CD14-positive monocyte (primary cell): ENCODE data around the gene AGAP1. TPM values are rescaled to one million over a fixed set of nuclear protein-coding genes. Genes with fewer than 3 reads are reported as not detected.

ENCODE experiments used
- DNase-seq, 3 donors: peaks; one replicate each; pipeline ENCODE4 v3.0.0-alpha.2; 2011 to 2022
- H2AFZ ChIP-seq: 2 replicates; pipeline ENCODE4 v1.6.0; 2012; ENCODE audit warnings: mild to moderate bottlenecking, low read depth, low read length, inconsistent platforms; ENCODE audit not compliant: insufficient read depth, poor library complexity, severe bottlenecking
- H3K27ac ChIP-seq, 2 donors: 1 replicate in 1 of 2; 2 replicates in 1 of 2; pipeline ENCODE4 v1.5.1; 2012 to 2013; ENCODE audit warnings: low read length in 2 of 2, control low read depth in 1 of 2, inconsistent platforms in 1 of 2, low read depth in 1 of 2, mild to moderate bottlenecking in 1 of 2
- H3K27me3 ChIP-seq, 2 donors: one replicate each; pipeline versions ENCODE4 v1.6.0 to v1.6.1; 2011 to 2013; ENCODE audit warnings: low read length in 2 of 2; ENCODE audit not compliant: control insufficient read depth in 2 of 2, insufficient read depth in 2 of 2
- H3K36me3 ChIP-seq, 2 donors: replicated peaks in 1 of 2; 1 replicate in 1 of 2; 2 replicates in 1 of 2; pipeline versions ENCODE4 v1.5.1 to v1.6.1; 2012 to 2013; ENCODE audit warnings: low read length in 2 of 2, control low read depth in 1 of 2, inconsistent platforms in 1 of 2, mild to moderate bottlenecking in 1 of 2; ENCODE audit not compliant: insufficient read depth in 2 of 2, control insufficient read depth in 1 of 2
- H3K4me1 ChIP-seq, 2 donors: 1 replicate in 1 of 2; 2 replicates in 1 of 2; pipeline versions ENCODE4 v1.5.1 to v1.6.1; 2012 to 2013; ENCODE audit warnings: low read length in 2 of 2, control low read depth in 1 of 2, inconsistent platforms in 1 of 2, mild to moderate bottlenecking in 1 of 2, moderate library complexity in 1 of 2; ENCODE audit not compliant: insufficient read depth in 2 of 2, control insufficient read depth in 1 of 2
- H3K4me2 ChIP-seq: replicated peaks from 2 replicates; pipeline ENCODE3; 2012; ENCODE audit warnings: low read length, moderate library complexity, mild to moderate bottlenecking; ENCODE audit not compliant: poor library complexity, severe bottlenecking; ENCODE audit errors: extremely low read depth
- H3K4me3 ChIP-seq, 3 experiments: fragments of 200-600 bp in 1 of 3; sonication (generic) in 1 of 3; replicated peaks in 1 of 3; 1 replicate in 2 of 3; 2 replicates in 1 of 3; pipeline ENCODE4 v1.5.1; 2011 to 2013; ENCODE audit warnings: low read length in 3 of 3, mild to moderate bottlenecking in 3 of 3, control low read depth in 2 of 3, low read depth in 2 of 3, inconsistent platforms in 1 of 3, moderate library complexity in 1 of 3
- H3K79me2 ChIP-seq: 2 replicates; pipeline ENCODE4 v1.6.0; 2012; ENCODE audit warnings: mild to moderate bottlenecking, control low read depth, inconsistent platforms, low read length, moderate library complexity; ENCODE audit not compliant: insufficient read depth
- H3K9ac ChIP-seq: 2 replicates; pipeline ENCODE4 v1.6.0; 2017; ENCODE audit warnings: low read length, mild to moderate bottlenecking; ENCODE audit not compliant: insufficient read depth, poor library complexity, severe bottlenecking
- H3K9me3 ChIP-seq, 2 donors: replicated peaks in 1 of 2; 1 replicate in 1 of 2; 2 replicates in 1 of 2; pipeline versions ENCODE4 v1.5.1 to v1.6.1; 2012 to 2013; ENCODE audit warnings: low read length in 2 of 2, control low read depth in 1 of 2; ENCODE audit not compliant: control insufficient read depth in 1 of 2, insufficient read depth in 1 of 2
- H4K20me1 ChIP-seq: 2 replicates; pipeline ENCODE4 v1.6.0; 2012; ENCODE audit warnings: mild to moderate bottlenecking, low read length, control low read depth, moderate library complexity; ENCODE audit not compliant: insufficient read depth
- H3K27ac Mint-ChIP-seq, 7 donors: one replicate each; pipeline ENCODE4 v1.8.0; 2020; ENCODE audit warnings: mild to moderate bottlenecking in 7 of 7, mixed read lengths in 7 of 7, moderate library complexity in 6 of 7, inconsistent platforms in 2 of 7
- H3K27me3 Mint-ChIP-seq, 3 donors: one replicate each; pipeline ENCODE4 v1.8.0; 2021 to 2022; ENCODE audit warnings: low read depth in 3 of 3, mild to moderate bottlenecking in 3 of 3, mixed read lengths in 3 of 3, moderate library complexity in 3 of 3, inconsistent platforms in 1 of 3
- H3K36me3 Mint-ChIP-seq, 2 donors: one replicate each; pipeline ENCODE4 v1.8.0; 2020; ENCODE audit warnings: mixed read lengths in 2 of 2, inconsistent platforms in 1 of 2, mild to moderate bottlenecking in 1 of 2
- H3K4me1 Mint-ChIP-seq: one replicate; pipeline ENCODE4 v1.8.0; 2020; ENCODE audit warnings: mild to moderate bottlenecking, mixed read lengths
- H3K4me3 Mint-ChIP-seq, 2 donors: one replicate each; pipeline ENCODE4 v1.8.0; 2020; ENCODE audit warnings: mild to moderate bottlenecking in 2 of 2, mixed read lengths in 2 of 2, moderate library complexity in 1 of 2
- H3K9me3 Mint-ChIP-seq, 7 donors: one replicate each; pipeline ENCODE4 v1.8.0; 2020 to 2022; ENCODE audit warnings: mixed read lengths in 7 of 7, mild to moderate bottlenecking in 6 of 7, moderate library complexity in 6 of 7, inconsistent platforms in 2 of 7
- WGBS: methylation state at CpG from one replicate; pipeline ENCODE4 v1.1.5; 2013; ENCODE audit warnings: missing lambda C conversion rate; ENCODE audit not compliant: insufficient coverage; 5-methylcytosine and 5-hydroxymethylcytosine counted together
- intact Hi-C, 2 donors: fragments of 100-400 bp; cut with micrococcal nuclease; formaldehyde crosslinking; loops; one replicate each; pipeline versions ENCODE4 v1.15.0 to v1.15.1; 2023
- polyA plus RNA-seq, 3 donors: library from polyadenylated mRNA; depleted of rRNA in 1 of 3; unstranded in 2 of 3; stranded (reverse) in 1 of 3; fragments of 300-500 nt in 2 of 3; fragments of >200 nt in 1 of 3; fragmentation: Illumina TruSeq in 2 of 3; gene quantifications; 1 replicate in 2 of 3; 2 replicates in 1 of 3; pipeline ENCODE4 v1.2.3, GENCODE V29; 2012 to 2021
- TF ChIP-seq, protein P1 (sequence below): fragments of 200-600 bp; IDR thresholded peaks from one replicate; pipeline ENCODE4 v1.8.0; 2022; ENCODE audit warnings: antibody characterized with exemption, mild to moderate bottlenecking

AGAP1 gene
- polyA plus RNA-seq, 3 donors: 0.12 TPM; not detected in 2

DNA sequence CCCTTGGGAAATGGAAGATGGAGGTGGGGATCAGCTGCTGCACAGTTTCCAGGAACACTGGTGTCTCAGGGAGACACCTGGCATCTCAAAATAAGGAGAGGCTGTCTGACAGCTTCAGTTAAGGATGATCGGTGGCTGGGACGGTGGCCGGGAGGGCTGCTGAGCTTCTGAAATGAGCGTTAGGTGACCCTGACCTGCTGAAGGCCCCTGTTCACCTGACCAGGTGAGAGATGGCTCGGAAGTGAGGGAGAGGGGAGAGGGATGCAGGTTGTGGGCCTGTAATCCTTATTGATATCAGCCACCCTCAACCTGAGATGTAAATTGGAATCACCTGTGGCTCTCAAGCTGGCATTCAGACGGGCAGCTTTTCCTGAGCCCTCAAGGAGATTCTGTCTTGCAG lies 99.0 kb downstream of the AGAP1 start:
- H4K20me1 ChIP-seq: no peaks in the 10 kb centered on the region
- TF ChIP-seq, protein P1, sequence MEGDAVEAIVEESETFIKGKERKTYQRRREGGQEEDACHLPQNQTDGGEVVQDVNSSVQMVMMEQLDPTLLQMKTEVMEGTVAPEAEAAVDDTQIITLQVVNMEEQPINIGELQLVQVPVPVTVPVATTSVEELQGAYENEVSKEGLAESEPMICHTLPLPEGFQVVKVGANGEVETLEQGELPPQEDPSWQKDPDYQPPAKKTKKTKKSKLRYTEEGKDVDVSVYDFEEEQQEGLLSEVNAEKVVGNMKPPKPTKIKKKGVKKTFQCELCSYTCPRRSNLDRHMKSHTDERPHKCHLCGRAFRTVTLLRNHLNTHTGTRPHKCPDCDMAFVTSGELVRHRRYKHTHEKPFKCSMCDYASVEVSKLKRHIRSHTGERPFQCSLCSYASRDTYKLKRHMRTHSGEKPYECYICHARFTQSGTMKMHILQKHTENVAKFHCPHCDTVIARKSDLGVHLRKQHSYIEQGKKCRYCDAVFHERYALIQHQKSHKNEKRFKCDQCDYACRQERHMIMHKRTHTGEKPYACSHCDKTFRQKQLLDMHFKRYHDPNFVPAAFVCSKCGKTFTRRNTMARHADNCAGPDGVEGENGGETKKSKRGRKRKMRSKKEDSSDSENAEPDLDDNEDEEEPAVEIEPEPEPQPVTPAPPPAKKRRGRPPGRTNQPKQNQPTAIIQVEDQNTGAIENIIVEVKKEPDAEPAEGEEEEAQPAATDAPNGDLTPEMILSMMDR: no peak
- intact Hi-C loops: no loop called here
- Mint-ChIP-seq H3K9me3 (peaks cover 0 to under 1% (median 0%) of the 10 kb centered on the region in 7 donors), H3K27ac (no peak overlapping the region), H3K4me1 (no peaks in the 10 kb centered on the region), H3K4me3 (no peak overlapping the region), H3K36me3 (no peaks in the 10 kb centered on the region), H3K27me3 (peaks cover 2 to 7% (median 3%) of the 10 kb centered on the region in 3 donors)
- no peaks in the 10 kb centered on the region for H3K4me1 ChIP-seq
- no peak overlapping the region for H2AFZ ChIP-seq
- no peaks in the 10 kb centered on the region for H3K79me2 ChIP-seq
- H3K27ac ChIP-seq: no peak overlapping the region
- H3K36me3 ChIP-seq: no peaks in the 10 kb centered on the region
- no peaks in the 10 kb centered on the region for H3K27me3 ChIP-seq
- no peak overlapping the region for H3K9ac ChIP-seq
- WGBS: 86% methylated on average over 3 of the region's 6 CpGs
- no peaks in the 10 kb centered on the region for H3K9me3 ChIP-seq
- DNase-seq: no peak
- no peak overlapping the region for H3K4me2 ChIP-seq
- no peak overlapping the region for H3K4me3 ChIP-seq

DNA sequence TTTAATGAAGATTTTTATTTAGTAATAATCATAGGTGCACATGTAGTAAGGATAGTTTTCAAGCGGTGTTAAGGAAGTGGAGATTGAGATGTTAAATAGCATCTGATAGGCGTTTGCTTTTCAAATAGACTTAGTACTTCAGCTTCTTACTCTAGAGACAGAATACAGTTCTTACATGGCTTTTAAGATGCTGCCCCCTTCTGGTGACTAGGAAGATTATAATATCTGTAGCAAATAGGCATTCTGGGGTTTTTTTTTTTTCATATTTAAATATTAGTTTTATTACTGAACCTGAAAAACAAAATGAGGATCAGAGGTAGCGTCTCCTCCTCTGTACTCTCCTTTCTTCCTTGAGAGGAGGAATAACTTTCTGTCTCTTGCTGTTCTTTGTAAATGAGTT lies 100.2 kb downstream of the AGAP1 start:
- no peak overlapping the region for H3K4me2 ChIP-seq
- TF ChIP-seq, protein P1: peak; percentile 74
- intact Hi-C loops: no loop called here
- H3K4me1 Mint-ChIP-seq: no peaks in the 10 kb centered on the region
- H3K36me3 ChIP-seq: no peaks in the 10 kb centered on the region
- H4K20me1 ChIP-seq: no peaks in the 10 kb centered on the region
- peaks cover 0 to 3% (median 0%) of the 10 kb centered on the region in 7 donors for H3K9me3 Mint-ChIP-seq
- peaks cover 2 to 5% (median 3%) of the 10 kb centered on the region in 3 donors for H3K27me3 Mint-ChIP-seq
- H3K79me2 ChIP-seq: no peaks in the 10 kb centered on the region
- no peak overlapping the region for H3K27ac ChIP-seq
- H2AFZ ChIP-seq: no peak overlapping the region
- H3K4me1 ChIP-seq: no peaks in the 10 kb centered on the region
- no peaks in the 10 kb centered on the region for H3K36me3 Mint-ChIP-seq
- H3K9me3 ChIP-seq: no peaks in the 10 kb centered on the region
- H3K4me3 Mint-ChIP-seq: no peak overlapping the region
- WGBS: no CpG with 5 or more reads among the region's 3 CpGs
- H3K4me3 ChIP-seq: no peak overlapping the region
- no peaks in the 10 kb centered on the region for H3K27me3 ChIP-seq
- DNase-seq: peak in 1 of 3 donors; percentile 1
- H3K27ac Mint-ChIP-seq: no peak overlapping the region
- H3K9ac ChIP-seq: no peak overlapping the region
